HEK293 (cell line): Measurements from ENCODE around the gene ZSWIM4.

Experiments
- CTCF ChIA-PET: fragments of 350-600 bp; formaldehyde crosslinking; extraction: SDS; loops from one replicate; lab custom pipeline; 2021; ENCODE audit warnings: antibody characterized with exemption; lab: Yijun Ruan, JAX
- POLR2A ChIA-PET: fragments of 300-600 bp; formaldehyde crosslinking; extraction: SDS; loops from one replicate; lab custom pipeline; 2020; ENCODE audit warnings: antibody characterized with exemption, inconsistent platforms; lab: Yijun Ruan, JAX
- H3K27ac ChIP-seq: fragments of 200-500 bp; sonication (Bioruptor generic); 2 replicates; pipeline ENCODE4 v1.5.1; 2014; ENCODE audit warnings: low read depth, low read length, control low read depth, inconsistent platforms; ENCODE audit errors: extremely low read depth
- H3K36me3 ChIP-seq, 2 experiments: fragments of 200-500 bp in 1 of 2; sonication (Bioruptor generic) in 1 of 2; 1 replicate in 1 of 2; 2 replicates in 1 of 2; pipeline ENCODE4 v1.5.1; 2014 to 2017; ENCODE audit warnings: inconsistent platforms in 2 of 2, low read length in 2 of 2; ENCODE audit not compliant: control insufficient read depth in 2 of 2, insufficient read depth in 1 of 2
- H3K4me1 ChIP-seq: fragments of 200-500 bp; sonication (Bioruptor generic); 2 replicates; pipeline ENCODE4 v1.5.1; 2014; ENCODE audit warnings: mild to moderate bottlenecking, low read length, inconsistent platforms; ENCODE audit not compliant: control insufficient read depth, insufficient read depth
- H3K4me3 ChIP-seq: 2 replicates; pipeline ENCODE4 v1.5.1; 2011; ENCODE audit warnings: low read depth, mild to moderate bottlenecking, control low read depth, low read length, moderate library complexity
- H3K9me3 ChIP-seq: fragments of 200-500 bp; sonication (Bioruptor generic); 2 replicates; pipeline ENCODE4 v1.5.1; 2014; ENCODE audit warnings: low read depth, low read length, inconsistent platforms; ENCODE audit not compliant: control insufficient read depth, insufficient read depth
- HOXC10 ChIP-seq: sonication (generic); formaldehyde crosslinking; IDR thresholded peaks from 2 replicates; pipeline ENCODE4 v1.8.1; 2023; ENCODE audit warnings: mild to moderate bottlenecking, missing genetic modification reagents
- IKZF3 ChIP-seq: fragments of 450-650 bp; IDR thresholded peaks from 2 replicates; pipeline ENCODE4 v1.5.0; 2018; ENCODE audit warnings: missing biosample characterization, mild to moderate bottlenecking, missing genetic modification characterization, moderate library complexity
- MYNN ChIP-seq: fragments of 450-650 bp; formaldehyde crosslinking; IDR thresholded peaks from 2 replicates; pipeline ENCODE4 v1.5.1; 2016; ENCODE audit warnings: missing biosample characterization, missing genetic modification characterization, borderline replicate concordance
- YY1 ChIP-seq: fragments of 450-650 bp; formaldehyde crosslinking; IDR thresholded peaks from 2 replicates; pipeline ENCODE4 v1.5.1; 2018; ENCODE audit warnings: missing biosample characterization, missing genetic modification characterization
- ZBTB20 ChIP-seq: fragments of 450-650 bp; formaldehyde crosslinking; IDR thresholded peaks from 2 replicates; pipeline ENCODE4 v1.5.1; 2016; ENCODE audit warnings: missing biosample characterization, missing genetic modification characterization
- ZBTB21 ChIP-seq: fragments of 450-650 bp; formaldehyde crosslinking; IDR thresholded peaks from 2 replicates; pipeline ENCODE4 v1.5.1; 2017; ENCODE audit warnings: missing biosample characterization, missing genetic modification characterization
- ZNF133 ChIP-seq: fragments of 450-650 bp; formaldehyde crosslinking; IDR thresholded peaks from 2 replicates; pipeline ENCODE4 v1.5.1; 2016; ENCODE audit warnings: missing biosample characterization, missing genetic modification characterization
- ZNF140 ChIP-seq: fragments of 450-650 bp; formaldehyde crosslinking; IDR thresholded peaks from 2 replicates; pipeline ENCODE4 v1.5.1; 2016; ENCODE audit warnings: missing biosample characterization, missing genetic modification characterization
- ZNF223 ChIP-seq: fragments of 450-650 bp; formaldehyde crosslinking; IDR thresholded peaks from 2 replicates; pipeline ENCODE4 v1.5.1; 2016; ENCODE audit warnings: missing biosample characterization, missing genetic modification characterization
- ZNF335 ChIP-seq: fragments of 450-650 bp; formaldehyde crosslinking; conservative IDR thresholded peaks from 2 replicates; pipeline ENCODE4 v1.5.1; 2016; ENCODE audit warnings: missing biosample characterization, missing genetic modification characterization
- ZNF341 ChIP-seq: fragments of 450-650 bp; formaldehyde crosslinking; IDR thresholded peaks from 2 replicates; pipeline ENCODE4; 2016; ENCODE audit warnings: low read depth, missing biosample characterization, missing genetic modification characterization
- ZNF473 ChIP-seq: fragments of 450-650 bp; formaldehyde crosslinking; IDR thresholded peaks from 2 replicates; pipeline ENCODE4 v1.5.1; 2017; ENCODE audit warnings: missing biosample characterization, missing genetic modification characterization
- ZNF513 ChIP-seq: fragments of 450-650 bp; IDR thresholded peaks from 2 replicates; pipeline ENCODE4 v1.5.1; 2018; ENCODE audit warnings: missing biosample characterization, missing genetic modification characterization
- ZNF561 ChIP-seq: fragments of 450-650 bp; IDR thresholded peaks from 2 replicates; pipeline ENCODE4 v1.5.1; 2018; ENCODE audit warnings: missing biosample characterization, missing genetic modification characterization, borderline replicate concordance
- ZNF629 ChIP-seq: fragments of 450-650 bp; formaldehyde crosslinking; IDR thresholded peaks from 2 replicates; pipeline ENCODE4 v1.5.1; 2017; ENCODE audit warnings: missing biosample characterization, missing genetic modification characterization
- TF ChIP-seq, protein P1 (sequence below): fragments of 450-650 bp; formaldehyde crosslinking; conservative IDR thresholded peaks from 2 replicates; pipeline ENCODE4 v1.5.1; 2016; ENCODE audit warnings: low read depth, missing biosample characterization, missing genetic modification characterization

Gene ZSWIM4

GRCh38 chr19:13747098-13747453 lies 48.2 kb upstream of the ZSWIM4 start:
- CTCF ChIA-PET, result interaction anchor here (0.7 to 1.9 kb wide), 5 partner anchors 69 to 157 kb away, joined by 3 to 7 read pairs (median 3); no protein-coding TSS in a partner anchor
- no peak overlapping the region for H3K27ac ChIP-seq
- H3K9me3 ChIP-seq, result no peaks in the 10 kb centered on the region
- no peak for TF ChIP-seq ZNF473 (tag by site-specific recombination)
- TF ChIP-seq MYNN (tag by site-specific recombination), result peak; percentile 61; the same call in 1 of the 2 replicates
- no peaks in the 10 kb centered on the region for H3K4me1 ChIP-seq
- H3K36me3 ChIP-seq, result peaks cover 3 to 7% of the 10 kb centered on the region in 2 experiments; a peak in 2 of 3 replicates
- H3K4me3 ChIP-seq, result no peak overlapping the region
- POLR2A ChIA-PET, result interaction anchor here (0.6 to 2.9 kb wide), 14 partner anchors 9 to 1603 kb away, joined by 3 to 31 read pairs (median 4); partner anchors contain the start of genes C19orf53 and MRI1

DNA sequence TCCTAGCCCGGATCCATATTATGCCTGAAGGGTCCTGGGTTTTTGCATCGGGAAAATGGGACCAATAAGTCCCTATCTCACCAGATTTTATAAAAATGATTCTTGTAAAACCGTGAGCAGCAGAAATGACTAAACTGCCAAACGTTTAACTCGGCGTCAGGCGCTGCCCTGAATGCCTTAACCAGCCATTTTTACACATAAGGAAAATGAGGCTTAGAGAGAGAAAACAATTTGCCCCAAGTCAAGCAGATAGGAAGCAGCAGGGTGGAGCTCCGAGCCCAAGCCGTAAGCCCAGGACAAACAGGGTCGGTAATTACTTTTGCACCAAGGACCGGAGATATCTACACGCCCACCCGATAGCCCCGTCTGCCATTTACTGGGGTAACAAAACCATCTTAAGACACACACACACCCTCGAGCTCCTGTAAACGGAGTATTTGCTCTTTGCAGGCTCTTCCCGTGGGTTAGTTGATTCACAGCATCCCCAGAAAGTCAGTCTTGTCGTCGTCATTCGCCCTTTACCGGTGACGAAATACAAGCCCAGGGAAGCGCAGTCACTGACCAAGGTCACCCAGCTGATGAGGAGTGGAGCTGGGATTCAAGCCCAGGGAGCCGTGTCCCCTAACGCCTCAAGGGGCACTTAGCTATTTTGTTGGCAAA lies 46.9 kb upstream of the ZSWIM4 start:
- TF ChIP-seq ZNF341 (tag by site-specific recombination), result peak; percentile 64
- no peak for TF ChIP-seq ZNF140 (tag by site-specific recombination)
- TF ChIP-seq ZNF561 (tag by site-specific recombination), result no peak
- TF ChIP-seq YY1 (tag by site-specific recombination), result peak; percentile 51; the same call in 1 of the 2 replicates
- no peak for TF ChIP-seq ZNF513 (tag by site-specific recombination)
- TF ChIP-seq, protein P1, sequence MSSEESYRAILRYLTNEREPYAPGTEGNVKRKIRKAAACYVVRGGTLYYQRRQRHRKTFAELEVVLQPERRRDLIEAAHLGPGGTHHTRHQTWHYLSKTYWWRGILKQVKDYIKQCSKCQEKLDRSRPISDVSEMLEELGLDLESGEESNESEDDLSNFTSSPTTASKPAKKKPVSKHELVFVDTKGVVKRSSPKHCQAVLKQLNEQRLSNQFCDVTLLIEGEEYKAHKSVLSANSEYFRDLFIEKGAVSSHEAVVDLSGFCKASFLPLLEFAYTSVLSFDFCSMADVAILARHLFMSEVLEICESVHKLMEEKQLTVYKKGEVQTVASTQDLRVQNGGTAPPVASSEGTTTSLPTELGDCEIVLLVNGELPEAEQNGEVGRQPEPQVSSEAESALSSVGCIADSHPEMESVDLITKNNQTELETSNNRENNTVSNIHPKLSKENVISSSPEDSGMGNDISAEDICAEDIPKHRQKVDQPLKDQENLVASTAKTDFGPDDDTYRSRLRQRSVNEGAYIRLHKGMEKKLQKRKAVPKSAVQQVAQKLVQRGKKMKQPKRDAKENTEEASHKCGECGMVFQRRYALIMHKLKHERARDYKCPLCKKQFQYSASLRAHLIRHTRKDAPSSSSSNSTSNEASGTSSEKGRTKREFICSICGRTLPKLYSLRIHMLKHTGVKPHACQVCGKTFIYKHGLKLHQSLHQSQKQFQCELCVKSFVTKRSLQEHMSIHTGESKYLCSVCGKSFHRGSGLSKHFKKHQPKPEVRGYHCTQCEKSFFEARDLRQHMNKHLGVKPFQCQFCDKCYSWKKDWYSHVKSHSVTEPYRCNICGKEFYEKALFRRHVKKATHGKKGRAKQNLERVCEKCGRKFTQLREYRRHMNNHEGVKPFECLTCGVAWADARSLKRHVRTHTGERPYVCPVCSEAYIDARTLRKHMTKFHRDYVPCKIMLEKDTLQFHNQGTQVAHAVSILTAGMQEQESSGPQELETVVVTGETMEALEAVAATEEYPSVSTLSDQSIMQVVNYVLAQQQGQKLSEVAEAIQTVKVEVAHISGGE, result 0 out of 2 replicates have a peak, but pooled peaks have one; percentile 14
- TF ChIP-seq ZBTB20 (tag by site-specific recombination), result 0 out of 2 replicates have a peak, but pooled peaks have one; percentile 6
- TF ChIP-seq HOXC10 (CRISPR knock-in tag), result 0 out of 2 replicates have a peak, but pooled peaks have one; percentile 31
- 0 out of 2 replicates have a peak, but pooled peaks have one; percentile 12 for TF ChIP-seq ZNF223 (tag by site-specific recombination)
- TF ChIP-seq ZNF133, result no peak
- peak; percentile 51 for TF ChIP-seq ZNF629
- peak; percentile 99 for TF ChIP-seq ZNF335 (tag by site-specific recombination)
- TF ChIP-seq IKZF3 (tag by site-specific recombination), result no peak
- 0 out of 2 replicates have a peak, but pooled peaks have one; percentile 37 for TF ChIP-seq ZBTB21 (tag by site-specific recombination)
- H3K4me3 ChIP-seq, result peak overlapping the region; percentile 75
- POLR2A ChIA-PET, result interaction anchor here (0.6 to 2.9 kb wide), 17 partner anchors 10 to 642 kb away, joined by 3 to 31 read pairs (median 5); partner anchors contain the start of genes ASF1B, C19orf53, MRI1 and ZSWIM4
- no peaks in the 10 kb centered on the region for H3K4me1 ChIP-seq
- peak overlapping the region; percentile 25; the same call in 1 of the 2 replicates for H3K27ac ChIP-seq
- CTCF ChIA-PET, result interaction anchor here (0.5 to 1.9 kb wide), 8 partner anchors 68 to 274 kb away, joined by 3 to 7 read pairs (median 3); no protein-coding TSS in a partner anchor
- no peaks in the 10 kb centered on the region for H3K9me3 ChIP-seq
- H3K36me3 ChIP-seq, result peaks cover 10 to 17% of the 10 kb centered on the region in 2 experiments; a peak in 2 of 3 replicates
